ENCODE measurements around the gene SUMF1. TPM values are rescaled to one million over a fixed set of nuclear protein-coding genes. Genes with fewer than 3 reads are reported as not detected.
A peak's percentile ranks its signal among the peaks of the same experiment; 100 is the strongest.

The SUMF1 gene
- total and polyA plus RNA-seq, 2 experiments from 2014 or later: 23.5 to 29.9 TPM

DNA sequence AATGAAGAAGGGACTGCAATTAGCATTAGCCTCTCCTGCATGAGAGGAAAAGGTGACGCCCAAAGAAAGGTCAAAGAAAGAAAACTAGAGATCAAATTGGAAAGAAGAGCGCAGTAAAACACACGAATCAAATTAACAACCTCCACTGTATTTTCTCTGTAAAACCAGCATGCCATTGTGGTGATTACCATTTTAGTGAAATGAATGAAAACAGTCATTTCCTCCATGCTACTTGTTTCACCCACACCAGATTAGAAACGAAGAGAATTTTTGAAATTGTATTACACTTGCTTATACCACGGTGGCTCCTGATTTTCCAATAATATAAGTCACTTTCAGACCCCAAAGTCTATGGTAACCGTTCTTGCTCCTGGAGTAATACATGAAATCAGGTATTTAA, 71.6 kb downstream of the SUMF1 start:
- H3K27me3 ChIP-seq: no peaks in the 10 kb centered on the region
- H3K27ac ChIP-seq: no peak overlapping the region
- no peaks in the 10 kb centered on the region for H3K9me3 ChIP-seq (ENCODE audit: low read depth)
- no peak for DNase-seq (ENCODE audit: low read depth in 1 of 2, low spot score in 1 of 2)
- no peak overlapping the region for H3K4me3 ChIP-seq
- no peaks in the 10 kb centered on the region for H3K36me3 ChIP-seq
- TF ChIP-seq, protein P1, sequence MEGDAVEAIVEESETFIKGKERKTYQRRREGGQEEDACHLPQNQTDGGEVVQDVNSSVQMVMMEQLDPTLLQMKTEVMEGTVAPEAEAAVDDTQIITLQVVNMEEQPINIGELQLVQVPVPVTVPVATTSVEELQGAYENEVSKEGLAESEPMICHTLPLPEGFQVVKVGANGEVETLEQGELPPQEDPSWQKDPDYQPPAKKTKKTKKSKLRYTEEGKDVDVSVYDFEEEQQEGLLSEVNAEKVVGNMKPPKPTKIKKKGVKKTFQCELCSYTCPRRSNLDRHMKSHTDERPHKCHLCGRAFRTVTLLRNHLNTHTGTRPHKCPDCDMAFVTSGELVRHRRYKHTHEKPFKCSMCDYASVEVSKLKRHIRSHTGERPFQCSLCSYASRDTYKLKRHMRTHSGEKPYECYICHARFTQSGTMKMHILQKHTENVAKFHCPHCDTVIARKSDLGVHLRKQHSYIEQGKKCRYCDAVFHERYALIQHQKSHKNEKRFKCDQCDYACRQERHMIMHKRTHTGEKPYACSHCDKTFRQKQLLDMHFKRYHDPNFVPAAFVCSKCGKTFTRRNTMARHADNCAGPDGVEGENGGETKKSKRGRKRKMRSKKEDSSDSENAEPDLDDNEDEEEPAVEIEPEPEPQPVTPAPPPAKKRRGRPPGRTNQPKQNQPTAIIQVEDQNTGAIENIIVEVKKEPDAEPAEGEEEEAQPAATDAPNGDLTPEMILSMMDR (IDR thresholded peaks at IDR 0.05; ENCODE audit: low read depth, low read length): no peak
- H3K4me1 ChIP-seq (ENCODE audit: low read depth): no peaks in the 10 kb centered on the region

DNA sequence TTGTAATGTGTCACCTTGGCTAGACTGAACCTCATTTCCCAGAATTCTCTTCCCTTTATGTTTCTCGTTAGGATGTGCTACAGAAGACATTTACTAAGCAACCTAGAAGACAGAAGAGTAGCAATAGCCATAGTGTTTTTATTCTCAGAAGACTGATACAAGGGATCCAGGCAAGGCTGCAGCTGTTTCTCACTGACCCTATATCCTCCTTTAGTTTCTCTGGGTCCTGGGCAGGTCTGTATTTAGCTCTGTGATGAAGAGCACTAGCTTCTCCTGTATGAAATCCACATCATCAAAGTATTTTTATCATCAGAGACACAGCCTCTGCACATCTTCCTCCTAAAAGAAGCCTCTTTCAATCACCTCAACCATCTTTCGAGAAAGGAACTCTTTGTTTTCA, 72.5 kb downstream of the SUMF1 start:
- TF ChIP-seq, protein P1 (IDR thresholded peaks at IDR 0.05; ENCODE audit: low read depth, low read length): no peak
- Histone ChIP-seq H3K4me1 (ENCODE audit: low read depth) (no peaks in the 10 kb centered on the region), H3K27ac (no peak overlapping the region), H3K27me3 (no peaks in the 10 kb centered on the region), H3K4me3 (no peak overlapping the region), H3K9me3 (ENCODE audit: low read depth) (no peaks in the 10 kb centered on the region), H3K36me3 (no peaks in the 10 kb centered on the region)
- no peak for DNase-seq (ENCODE audit: low read depth in 1 of 2, low spot score in 1 of 2)

DNA sequence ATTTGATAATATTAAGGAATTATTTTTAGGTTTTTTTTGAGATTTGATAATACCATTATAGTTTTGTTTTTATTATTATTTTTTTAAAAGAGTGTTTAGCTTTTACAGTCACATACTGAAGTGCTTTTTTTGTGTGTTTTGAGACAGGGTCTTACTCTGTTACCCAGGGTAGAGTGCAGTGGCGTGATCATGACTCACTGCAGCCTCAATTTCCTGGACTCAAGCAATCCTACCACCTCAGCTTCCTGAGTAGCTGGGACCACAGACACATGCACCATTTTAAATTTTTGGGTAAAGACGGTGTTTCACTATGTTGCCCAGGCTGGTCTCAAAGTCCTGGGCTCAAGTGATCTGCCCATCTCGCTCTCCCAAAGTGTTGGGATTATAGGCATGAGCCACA, 73.0 kb downstream of the SUMF1 start:
- Histone ChIP-seq H3K27ac (no peak overlapping the region), H3K4me3 (no peak overlapping the region), H3K4me1 (ENCODE audit: low read depth) (no peaks in the 10 kb centered on the region), H3K36me3 (no peaks in the 10 kb centered on the region), H3K27me3 (no peaks in the 10 kb centered on the region), H3K9me3 (ENCODE audit: low read depth) (no peaks in the 10 kb centered on the region)
- TF ChIP-seq, protein P1 (IDR thresholded peaks at IDR 0.05; ENCODE audit: low read depth, low read length): no peak
- DNase-seq (ENCODE audit: low read depth in 1 of 2, low spot score in 1 of 2): peak in 1 of 2 donors; percentile 65

DNA sequence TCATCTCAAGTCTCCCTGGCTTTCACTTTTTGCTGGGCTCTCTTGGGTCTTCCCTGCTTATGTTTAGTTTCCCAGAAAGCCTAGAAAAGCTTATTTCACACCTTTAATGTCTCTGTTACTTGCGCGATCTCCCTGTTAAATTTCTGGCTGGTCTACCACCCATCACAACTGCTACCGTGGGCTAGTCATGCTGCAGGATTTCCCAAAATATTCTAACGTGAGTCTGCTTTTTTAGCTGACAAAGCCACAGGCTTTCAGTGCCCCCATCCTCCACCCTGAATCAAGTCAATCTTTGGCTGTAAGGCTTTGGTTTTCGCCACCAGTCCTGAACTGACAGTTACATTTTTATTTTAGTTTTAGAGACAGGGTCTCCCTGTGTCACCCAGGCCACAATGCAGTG, 74.1 kb downstream of the SUMF1 start:
- H3K4me3 ChIP-seq: no peak overlapping the region
- no peaks in the 10 kb centered on the region for H3K9me3 ChIP-seq (ENCODE audit: low read depth)
- DNase-seq (ENCODE audit: low read depth in 1 of 2, low spot score in 1 of 2): no peak
- TF ChIP-seq, protein P1 (IDR thresholded peaks at IDR 0.05; ENCODE audit: low read depth, low read length): no peak
- no peaks in the 10 kb centered on the region for H3K4me1 ChIP-seq (ENCODE audit: low read depth)
- H3K36me3 ChIP-seq: no peaks in the 10 kb centered on the region
- no peak overlapping the region for H3K27ac ChIP-seq
- no peaks in the 10 kb centered on the region for H3K27me3 ChIP-seq

DNA sequence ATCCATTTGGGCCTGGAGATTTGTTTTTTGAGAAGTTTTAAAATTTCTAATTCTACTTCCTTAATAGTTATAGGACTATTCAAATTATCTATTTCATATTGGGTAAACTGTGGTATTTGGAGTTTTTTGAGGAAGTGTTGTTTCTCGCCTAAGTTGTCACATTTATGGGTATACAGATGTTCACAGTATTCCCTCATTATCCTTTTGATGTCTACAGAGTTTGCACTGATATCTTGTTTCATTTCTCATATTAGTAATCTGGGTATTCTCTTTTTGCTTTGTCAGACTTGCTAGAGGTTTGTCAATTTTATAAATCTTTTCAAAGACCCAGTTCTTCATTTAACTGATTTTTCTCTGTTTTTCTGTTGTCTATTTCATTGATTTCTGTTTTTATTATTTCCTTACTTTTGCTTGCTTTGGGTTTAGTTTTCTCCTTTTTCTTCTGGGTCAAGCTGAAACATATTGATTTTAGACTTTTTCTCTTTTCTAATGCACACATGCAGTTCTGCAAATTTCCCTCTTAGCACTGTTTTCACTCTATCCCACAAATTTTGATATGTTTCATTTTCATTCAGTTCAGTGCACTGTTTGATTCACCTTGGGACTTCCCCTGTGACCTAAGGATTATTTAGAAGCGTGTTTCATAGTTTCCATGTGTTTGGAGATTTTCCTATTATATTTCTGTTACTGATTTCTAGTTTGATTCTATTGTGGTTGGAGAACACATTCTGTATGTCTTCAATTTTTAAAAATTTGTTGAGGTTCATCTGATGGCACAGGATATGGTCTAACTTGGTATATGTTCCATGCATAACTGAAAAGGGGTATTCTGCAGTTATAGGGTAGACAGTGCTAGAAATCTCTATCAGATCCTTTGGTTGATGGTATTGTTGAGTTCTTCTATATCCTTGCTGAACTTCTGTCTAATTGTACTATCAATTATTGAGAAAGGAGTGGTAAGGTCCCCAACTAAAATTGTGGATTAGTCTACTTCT, 79.6 kb downstream of the SUMF1 start:
- H3K4me3 ChIP-seq: no peak overlapping the region
- TF ChIP-seq, protein P1 (IDR thresholded peaks at IDR 0.05; ENCODE audit: low read depth, low read length): no peak
- no peaks in the 10 kb centered on the region for H3K27me3 ChIP-seq
- no peaks in the 10 kb centered on the region for H3K36me3 ChIP-seq
- no peaks in the 10 kb centered on the region for H3K9me3 ChIP-seq (ENCODE audit: low read depth)
- no peak for DNase-seq (ENCODE audit: low read depth in 1 of 2, low spot score in 1 of 2)
- H3K4me1 ChIP-seq (ENCODE audit: low read depth): no peaks in the 10 kb centered on the region
- no peak overlapping the region for H3K27ac ChIP-seq

Data from cardiac muscle cell (in vitro differentiated cells and primary cell).